Pancreas (tissue), 10 donors: ENCODE measurements around the gene EPGN. TPM values are rescaled to one million over a fixed set of nuclear protein-coding genes. Genes with fewer than 3 reads are reported as not detected.
A peak's percentile ranks its signal among the peaks of the same experiment; 100 is the strongest.
"Not testable (repeated sequence)": the region's sequence is repeated elsewhere in the genome, so short reads cannot be mapped to it uniquely, and the experiment has no call there.

Source experiments
- ATAC-seq, 4 donors: fragments of 200-7000 bp; cut with Tn5 transposase; one replicate each; pipeline versions ENCODE4 v1.8.0 to v1.9.1; 2020; ENCODE audit warnings: mild to moderate bottlenecking in 4 of 4, moderate library complexity in 4 of 4
- DNase-seq, 6 donors: peaks; one replicate each; pipeline ENCODE4 v3.0.0-alpha.2; 2020
- FAIRE-seq: peaks from 2 replicates; lab custom pipeline; 2012; peaks lifted over from hg19 to GRCh38; lab: Jason Lieb, UNC
- H3K27ac ChIP-seq, 4 donors: fragments of 200-600 bp; sonication (generic); 1 replicate in 3 of 4; 2 replicates in 1 of 4; pipeline versions ENCODE4 v1.5.0 to v1.8.0; 2020
- H3K27me3 ChIP-seq, 4 donors: fragments of 200-600 bp; one replicate each; pipeline ENCODE4 v1.8.0; 2021
- H3K36me3 ChIP-seq, 3 donors: fragments of 200-600 bp; sonication (generic) in 1 of 3; one replicate each; pipeline versions ENCODE4 v1.5.0 to v1.8.0; 2020 to 2021
- H3K4me1 ChIP-seq, 3 donors: fragments of 200-600 bp; one replicate each; pipeline ENCODE4 v1.8.0; 2021
- H3K4me3 ChIP-seq, 4 donors: fragments of 200-600 bp; sonication (generic) in 2 of 4; one replicate each; pipeline versions ENCODE4 v1.5.0 to v1.8.0; 2020 to 2021
- H3K9me3 ChIP-seq, 4 donors: fragments of 200-600 bp; one replicate each; pipeline ENCODE4 v1.8.0; 2021
- CTCF ChIP-seq, 4 donors: fragments of 200-600 bp; sonication (generic) in 3 of 4; IDR thresholded peaks; one replicate each; pipeline versions ENCODE4 v1.5.0 to v1.8.0; 2021; ENCODE audit warnings: antibody characterized with exemption in 4 of 4
- WGBS, 2 donors: extraction: QIAGEN DNeasy Blood & Tissue Kit; methylation state at CpG; one replicate each; pipeline ENCODE4 v1.1.7; 2013; 5-methylcytosine and 5-hydroxymethylcytosine counted together
- intact Hi-C, 3 donors: fragments of 100-400 bp; cut with DNase I; formaldehyde crosslinking; loops; one replicate each; pipeline versions ENCODE4 v1.11.1 to v1.14.2; 2022
- polyA plus RNA-seq, 2 donors: library from polyadenylated mRNA; stranded (reverse); fragments of 200-250 nt; gene quantifications; one replicate each; pipeline ENCODE4 v1.2.3, GENCODE V29; 2013
- total RNA-seq, 6 donors: library from RNA; stranded (reverse); fragmentation: NEBNext Ultra II Directional in 4 of 6; extraction: Animal tissue kit (Norgen Biotek cat#: 25700) in 4 of 6; gene quantifications; one replicate each; pipeline versions ENCODE4 v1.2.1 to v1.2.4, GENCODE V29; 2021 to 2023
- donor health status: healthy with polysubstance abuse.
- donor health status: DM: no; HTN: no; CAD: no; lungs with moderate emphysema.
- donor health status: DM: no; HTN: no; CAD: no.
- donor health status: control.
- donor health status: control.
- donor health status: Bipolar disorder and iron deficiency.
- donor health status: DM: yes; HTN: yes; CAD: no.
- donor health status: DM: no; HTN: no; CAD: no.
- donor health status: DM: no; HTN: no; CAD: no.
- donor health status: DM: yes; HTN: yes; CAD: no.

Gene EPGN
- total and polyA plus RNA-seq, 8 donors = 0.24 TPM; not detected in 7

- Histone ChIP-seq H3K9me3 (no peaks in the 10 kb centered on the region), H3K4me1 (no peaks in the 10 kb centered on the region), H3K27me3 (no peaks in the 10 kb centered on the region), H3K36me3 (no peaks in the 10 kb centered on the region), H3K27ac (no peak overlapping the region), H3K4me3 (no peak overlapping the region)
- no peak for DNase-seq
- FAIRE-seq = no peak
- no peak for ATAC-seq
- intact Hi-C loops = no loop called here
- no peak for TF ChIP-seq CTCF (IDR thresholded peaks at IDR 0.05)
- 64 to 77% methylated on average over 5 of the region's 5 CpGs for WGBS, 2 donors
Measured at GRCh38 chr4:74335341-74336021, 27.2 kb downstream of the EPGN start.

- ATAC-seq (peak in 1 of 4 donors; percentile 27), FAIRE-seq (no peak), DNase-seq (no peak)
- no peaks in the 10 kb centered on the region for H3K27me3 ChIP-seq
- no peak for TF ChIP-seq CTCF (IDR thresholded peaks at IDR 0.05)
- no peaks in the 10 kb centered on the region for H3K9me3 ChIP-seq
- intact Hi-C loops = no loop called here
- 75 to 86% methylated on average over 4 of the region's 4 CpGs for WGBS, 2 donors
- no peaks in the 10 kb centered on the region for H3K36me3 ChIP-seq
- H3K27ac ChIP-seq = no peak overlapping the region
- no peaks in the 10 kb centered on the region for H3K4me1 ChIP-seq
- H3K4me3 ChIP-seq = no peak overlapping the region
Measured at GRCh38 chr4:74338792-74339333, 30.6 kb downstream of the EPGN start.

- Histone ChIP-seq H3K27ac (no peak overlapping the region), H3K4me3 (no peak overlapping the region), H3K36me3 (no peaks in the 10 kb centered on the region), H3K4me1 (no peaks in the 10 kb centered on the region), H3K9me3 (no peaks in the 10 kb centered on the region), H3K27me3 (no peaks in the 10 kb centered on the region)
- TF ChIP-seq CTCF (IDR thresholded peaks at IDR 0.05) = no peak
- DNase-seq (no peak), ATAC-seq (no peak), FAIRE-seq (no peak)
- intact Hi-C loops = no loop called here
Measured at GRCh38 chr4:74339501-74339900, 31.2 kb downstream of the EPGN start.

GRCh38 chr4:74340421-74340820, 32.2 kb downstream of the EPGN start:
- FAIRE-seq, intact Hi-C loops, H3K4me3 ChIP-seq, H3K27ac ChIP-seq, H3K27me3 ChIP-seq, H3K36me3 ChIP-seq, H3K9me3 ChIP-seq, H3K4me1 ChIP-seq, DNase-seq, ATAC-seq: not testable (repeated sequence)

GRCh38 chr4:74344031-74344430, 35.8 kb downstream of the EPGN start:
- FAIRE-seq (no peak), DNase-seq (no peak), ATAC-seq (no peak)
- no peaks in the 10 kb centered on the region for H3K9me3 ChIP-seq
- no peaks in the 10 kb centered on the region for H3K27me3 ChIP-seq
- H3K4me1 ChIP-seq = no peaks in the 10 kb centered on the region
- no peak for TF ChIP-seq CTCF (IDR thresholded peaks at IDR 0.05)
- H3K27ac ChIP-seq = no peak overlapping the region
- intact Hi-C loops = no loop called here
- WGBS, 2 donors = 22 to 74% methylated on average over 1 of the region's 1 CpG
- H3K4me3 ChIP-seq = no peak overlapping the region
- no peaks in the 10 kb centered on the region for H3K36me3 ChIP-seq
